Measurements from ENCODE around the gene INPP5A.
"Not testable (repeated sequence)": the region's sequence is repeated elsewhere in the genome, so short reads cannot be mapped to it uniquely, and the experiment has no call there.

INPP5A gene

GRCh38 chr10:132597654-132598053 lies 60.1 kb downstream of the INPP5A start:
- H4K5ac ChIP-seq (ENCODE audit: low read length): no peak overlapping the region
- H3K27ac ChIP-seq (ENCODE audit: low read depth, low read length): no peak overlapping the region
- H2BK5ac ChIP-seq (ENCODE audit: low read length): no peak overlapping the region
- H3K56ac ChIP-seq (ENCODE audit: low read length): no peak overlapping the region
- no peak overlapping the region for H3K4me2 ChIP-seq (ENCODE audit: low read length)
- H2BK120ac ChIP-seq (ENCODE audit: low read depth, low read length): no peak overlapping the region
- H3K9ac ChIP-seq (ENCODE audit: low read length): no peak overlapping the region
- no peak overlapping the region for H2AK5ac ChIP-seq (ENCODE audit: low read length)
- no peak for DNase-seq
- H3K23ac ChIP-seq (ENCODE audit: low read length): no peak overlapping the region
- no peaks in the 10 kb centered on the region for H3K4me1 ChIP-seq (ENCODE audit: control insufficient read depth, low read depth, low read length)
- H3K4me3 ChIP-seq (ENCODE audit: low read length): no peak overlapping the region
- no peak overlapping the region for H3K4ac ChIP-seq (ENCODE audit: low read depth, low read length)
- H3K18ac ChIP-seq (ENCODE audit: low read length): no peak overlapping the region
- no peak overlapping the region for H4K8ac ChIP-seq (ENCODE audit: low read depth, low read length)
- no peaks in the 10 kb centered on the region for H3K36me3 ChIP-seq (ENCODE audit: control insufficient read depth, insufficient read depth, low read length)
- WGBS (ENCODE audit: extremely low coverage, insufficient coverage, low lambda C conversion rate): no CpG with 5 or more reads among the region's 21 CpGs
- no peaks in the 10 kb centered on the region for H3K27me3 ChIP-seq (ENCODE audit: insufficient read depth, low read length, poor library complexity)
- H3K79me2 ChIP-seq (ENCODE audit: control insufficient read depth, insufficient read depth, low read length): no peaks in the 10 kb centered on the region
- peaks cover 9% of the 10 kb centered on the region for H3K79me1 ChIP-seq (ENCODE audit: low read length)
- no peak overlapping the region for H2BK15ac ChIP-seq (replicated peaks; ENCODE audit: low read depth)

- not testable (repeated sequence) for H3K36me3 ChIP-seq (ENCODE audit: control insufficient read depth, insufficient read depth, low read length); H2AK5ac ChIP-seq (ENCODE audit: low read length); H3K23ac ChIP-seq (ENCODE audit: low read length); H3K56ac ChIP-seq (ENCODE audit: low read length); H3K79me2 ChIP-seq (ENCODE audit: control insufficient read depth, insufficient read depth, low read length); H3K9ac ChIP-seq (ENCODE audit: low read length); H3K27me3 ChIP-seq (ENCODE audit: insufficient read depth, low read length, poor library complexity); H3K18ac ChIP-seq (ENCODE audit: low read length); H2BK15ac ChIP-seq (replicated peaks; ENCODE audit: low read depth); H3K4me3 ChIP-seq (ENCODE audit: low read length); H4K8ac ChIP-seq (ENCODE audit: low read depth, low read length); H3K4me2 ChIP-seq (ENCODE audit: low read length); H2BK5ac ChIP-seq (ENCODE audit: low read length); H3K79me1 ChIP-seq (ENCODE audit: low read length); H2BK120ac ChIP-seq (ENCODE audit: low read depth, low read length); H3K4me1 ChIP-seq (ENCODE audit: control insufficient read depth, low read depth, low read length); DNase-seq; H3K27ac ChIP-seq (ENCODE audit: low read depth, low read length); H4K5ac ChIP-seq (ENCODE audit: low read length); H3K4ac ChIP-seq (ENCODE audit: low read depth, low read length)
- WGBS (ENCODE audit: extremely low coverage, insufficient coverage, low lambda C conversion rate): no CpG with 5 or more reads among the region's 9 CpGs
Measured at GRCh38 chr10:132599023-132599618, 61.5 kb downstream of the INPP5A start.

GRCh38 chr10:132599732-132600131 lies 62.1 kb downstream of the INPP5A start:
- Histone ChIP-seq H2BK15ac (replicated peaks; ENCODE audit: low read depth) (no peak overlapping the region), H2BK120ac (ENCODE audit: low read depth, low read length) (no peak overlapping the region), H3K56ac (ENCODE audit: low read length) (no peak overlapping the region), H3K4ac (ENCODE audit: low read depth, low read length) (no peak overlapping the region), H3K79me2 (ENCODE audit: control insufficient read depth, insufficient read depth, low read length) (no peaks in the 10 kb centered on the region), H3K23ac (ENCODE audit: low read length) (no peak overlapping the region), H3K18ac (ENCODE audit: low read length) (no peak overlapping the region), H3K4me2 (ENCODE audit: low read length) (no peak overlapping the region), H3K36me3 (ENCODE audit: control insufficient read depth, insufficient read depth, low read length) (no peaks in the 10 kb centered on the region), H2AK5ac (ENCODE audit: low read length) (no peak overlapping the region), H3K79me1 (ENCODE audit: low read length) (peaks cover 6% of the 10 kb centered on the region), H2BK5ac (ENCODE audit: low read length) (no peak overlapping the region), H3K4me3 (ENCODE audit: low read length) (no peak overlapping the region), H3K27me3 (ENCODE audit: insufficient read depth, low read length, poor library complexity) (no peaks in the 10 kb centered on the region), H4K8ac (ENCODE audit: low read depth, low read length) (no peak overlapping the region), H4K5ac (ENCODE audit: low read length) (no peak overlapping the region), H3K9ac (ENCODE audit: low read length) (no peak overlapping the region), H3K4me1 (ENCODE audit: control insufficient read depth, low read depth, low read length) (no peaks in the 10 kb centered on the region), H3K27ac (ENCODE audit: low read depth, low read length) (no peak overlapping the region)
- WGBS (ENCODE audit: extremely low coverage, insufficient coverage, low lambda C conversion rate): no CpG with 5 or more reads among the region's 3 CpGs
- no peak for DNase-seq

- Histone ChIP-seq H3K36me3 (ENCODE audit: control insufficient read depth, insufficient read depth, low read length) (no peaks in the 10 kb centered on the region), H3K79me2 (ENCODE audit: control insufficient read depth, insufficient read depth, low read length) (no peaks in the 10 kb centered on the region), H2BK120ac (ENCODE audit: low read depth, low read length) (no peak overlapping the region), H2AK5ac (ENCODE audit: low read length) (no peak overlapping the region), H2BK15ac (replicated peaks; ENCODE audit: low read depth) (no peak overlapping the region), H3K4me1 (ENCODE audit: control insufficient read depth, low read depth, low read length) (no peaks in the 10 kb centered on the region), H3K23ac (ENCODE audit: low read length) (no peak overlapping the region), H4K8ac (ENCODE audit: low read depth, low read length) (no peak overlapping the region), H3K56ac (ENCODE audit: low read length) (no peak overlapping the region), H3K27ac (ENCODE audit: low read depth, low read length) (no peak overlapping the region), H2BK5ac (ENCODE audit: low read length) (no peak overlapping the region), H3K4me2 (ENCODE audit: low read length) (no peak overlapping the region), H4K5ac (ENCODE audit: low read length) (no peak overlapping the region), H3K18ac (ENCODE audit: low read length) (no peak overlapping the region), H3K79me1 (ENCODE audit: low read length) (peaks cover 6% of the 10 kb centered on the region), H3K4ac (ENCODE audit: low read depth, low read length) (no peak overlapping the region), H3K9ac (ENCODE audit: low read length) (no peak overlapping the region), H3K4me3 (ENCODE audit: low read length) (no peak overlapping the region), H3K27me3 (ENCODE audit: insufficient read depth, low read length, poor library complexity) (no peaks in the 10 kb centered on the region)
- whole genome bisulfite sequencing (ENCODE audit: extremely low coverage, insufficient coverage, low lambda C conversion rate): no CpG with 5 or more reads among the region's 3 CpGs
- no peak for DNase-seq
Measured at GRCh38 chr10:132600416-132600815, 62.8 kb downstream of the INPP5A start.

GRCh38 chr10:132601567-132601966 lies 64.0 kb downstream of the INPP5A start:
- Histone ChIP-seq H4K5ac (ENCODE audit: low read length) (no peak overlapping the region), H3K36me3 (ENCODE audit: control insufficient read depth, insufficient read depth, low read length) (no peaks in the 10 kb centered on the region), H3K23ac (ENCODE audit: low read length) (no peak overlapping the region), H3K79me1 (ENCODE audit: low read length) (peaks cover 6% of the 10 kb centered on the region), H3K27me3 (ENCODE audit: insufficient read depth, low read length, poor library complexity) (no peaks in the 10 kb centered on the region), H2BK15ac (replicated peaks; ENCODE audit: low read depth) (no peak overlapping the region), H3K79me2 (ENCODE audit: control insufficient read depth, insufficient read depth, low read length) (no peaks in the 10 kb centered on the region), H3K4me2 (ENCODE audit: low read length) (no peak overlapping the region), H3K4me1 (ENCODE audit: control insufficient read depth, low read depth, low read length) (no peaks in the 10 kb centered on the region), H2BK120ac (ENCODE audit: low read depth, low read length) (no peak overlapping the region), H3K18ac (ENCODE audit: low read length) (no peak overlapping the region), H3K4ac (ENCODE audit: low read depth, low read length) (no peak overlapping the region), H4K8ac (ENCODE audit: low read depth, low read length) (no peak overlapping the region), H3K27ac (ENCODE audit: low read depth, low read length) (no peak overlapping the region), H2BK5ac (ENCODE audit: low read length) (no peak overlapping the region), H3K4me3 (ENCODE audit: low read length) (no peak overlapping the region), H2AK5ac (ENCODE audit: low read length) (no peak overlapping the region), H3K9ac (ENCODE audit: low read length) (no peak overlapping the region), H3K56ac (ENCODE audit: low read length) (no peak overlapping the region)
- no peak for DNase-seq
- WGBS (ENCODE audit: extremely low coverage, insufficient coverage, low lambda C conversion rate): no CpG with 5 or more reads among the region's 1 CpG

GRCh38 chr10:132602614-132603013 lies 65.0 kb downstream of the INPP5A start:
- Histone ChIP-seq H3K4me1 (ENCODE audit: control insufficient read depth, low read depth, low read length) (no peaks in the 10 kb centered on the region), H3K23ac (ENCODE audit: low read length) (no peak overlapping the region), H2BK15ac (replicated peaks; ENCODE audit: low read depth) (no peak overlapping the region), H3K56ac (ENCODE audit: low read length) (no peak overlapping the region), H3K79me2 (ENCODE audit: control insufficient read depth, insufficient read depth, low read length) (no peaks in the 10 kb centered on the region), H3K27ac (ENCODE audit: low read depth, low read length) (no peak overlapping the region), H2AK5ac (ENCODE audit: low read length) (no peak overlapping the region), H3K27me3 (ENCODE audit: insufficient read depth, low read length, poor library complexity) (no peaks in the 10 kb centered on the region), H3K4ac (ENCODE audit: low read depth, low read length) (no peak overlapping the region), H3K18ac (ENCODE audit: low read length) (no peak overlapping the region), H3K4me2 (ENCODE audit: low read length) (no peak overlapping the region), H3K9ac (ENCODE audit: low read length) (no peak overlapping the region), H4K5ac (ENCODE audit: low read length) (no peak overlapping the region), H3K36me3 (ENCODE audit: control insufficient read depth, insufficient read depth, low read length) (no peaks in the 10 kb centered on the region), H2BK120ac (ENCODE audit: low read depth, low read length) (no peak overlapping the region), H3K79me1 (ENCODE audit: low read length) (no peaks in the 10 kb centered on the region), H2BK5ac (ENCODE audit: low read length) (no peak overlapping the region), H3K4me3 (ENCODE audit: low read length) (no peak overlapping the region), H4K8ac (ENCODE audit: low read depth, low read length) (no peak overlapping the region)
- no CpG with 5 or more reads among the region's 6 CpGs for WGBS (ENCODE audit: extremely low coverage, insufficient coverage, low lambda C conversion rate)
- DNase-seq: no peak

Measured in mesendoderm (in vitro differentiated cells).